Motor neuron (in vitro differentiated cells): ENCODE measurements around the gene COL6A5. TPM values are rescaled to one million over a fixed set of nuclear protein-coding genes. Genes with fewer than 3 reads are reported as not detected.
"Not testable (repeated sequence)": the region's sequence is repeated elsewhere in the genome, so short reads cannot be mapped to it uniquely, and the experiment has no call there.

ENCODE experiments used
- ATAC-seq, 8 experiments: fragments of 200-7000 bp; cut with Tn5 transposase; replicated peaks in 6 of 8; 2 replicates each; pipeline ENCODE4 v1.8.0; 2021; ENCODE audit warnings: mild to moderate bottlenecking in 8 of 8, moderate library complexity in 8 of 8
- H3K27ac ChIP-seq, 2 donors: fragments of 250-450 bp; sonication (Bioruptor Pico); 2 replicates each; pipeline ENCODE4 v1.9.0; 2021; ENCODE audit warnings: antibody characterized with exemption in 2 of 2, mild to moderate bottlenecking in 2 of 2, moderate library complexity in 1 of 2
- H3K4me1 ChIP-seq, 2 donors: fragments of 250-450 bp; sonication (Bioruptor Pico); replicated peaks in 1 of 2; 2 replicates each; pipeline ENCODE4 v1.6.1; 2021; ENCODE audit warnings: antibody characterized with exemption in 2 of 2, mild to moderate bottlenecking in 2 of 2, moderate library complexity in 1 of 2
- H3K4me3 ChIP-seq, 5 donors: fragments of 250-450 bp; sonication (Bioruptor Pico); 2 replicates each; pipeline ENCODE4 v1.9.0; 2021; ENCODE audit warnings: antibody characterized with exemption in 5 of 5, mild to moderate bottlenecking in 5 of 5, moderate library complexity in 4 of 5
- WGBS, 10 experiments: fragments of 450-650 bp; shearing (Covaris generic); methylation state at CpG; one replicate each; pipeline ENCODE4 v1.0.0; 2022; 5-methylcytosine and 5-hydroxymethylcytosine counted together
- in situ Hi-C, 9 experiments: fragments of 400-800 bp; cut with MboI; loops; one replicate each; pipeline ENCODE4 v1.15.0; 2021; ENCODE audit warnings: low sequenced_read_pairs in 9 of 9, low pct_unique_long_range_greater_than_20kb in 2 of 9; ENCODE audit not compliant: unreplicated experiment in 9 of 9
- total RNA-seq, 8 experiments: library from RNA; unstranded; fragments of 300-600 nt; gene quantifications; 2 replicates each; pipeline versions ENCODE4 v1.2.3 to v1.2.4, GENCODE V29; 2022

The COL6A5 gene
- total RNA-seq, 8 experiments from 2014 or later = 0.05 to 0.50 (median 0.09) TPM; not detected in 4

- ATAC-seq = no peak
- 56 to 100% (median 80%) methylated on average over 1 to 2 of the region's 2 CpGs; no CpG with 5 or more reads in 1 of the 10 experiments for WGBS, 10 experiments
- in situ Hi-C loops = no loop called here
- Histone ChIP-seq H3K4me3 (no peak overlapping the region), H3K4me1 (no peaks in the 10 kb centered on the region), H3K27ac (no peak overlapping the region)
Observed at GRCh38 chr3:130395331-130395730, 49.9 kb downstream of the COL6A5 start.

GRCh38 chr3:130395916-130396315 lies 50.4 kb downstream of the COL6A5 start:
- WGBS, 10 experiments = 14 to 68% (median 50%) methylated on average over 1 to 2 of the region's 2 CpGs; no CpG with 5 or more reads in 1 of the 10 experiments
- Histone ChIP-seq H3K27ac (no peak overlapping the region), H3K4me1 (no peaks in the 10 kb centered on the region), H3K4me3 (no peak overlapping the region)
- ATAC-seq = peak in 2 of 8 experiments; percentile 78 to 80
- in situ Hi-C loops = no loop called here

GRCh38 chr3:130404401-130404800 lies 58.9 kb downstream of the COL6A5 start:
- Histone ChIP-seq H3K4me3 (no peak overlapping the region), H3K27ac (no peak overlapping the region), H3K4me1 (no peaks in the 10 kb centered on the region)
- in situ Hi-C loops = no loop called here
- no peak for ATAC-seq

GRCh38 chr3:130405956-130406355 lies 60.5 kb downstream of the COL6A5 start:
- 40 to 93% (median 67%) methylated on average over 1 to 3 of the region's 3 CpGs; no CpG with 5 or more reads in 1 of the 10 experiments for WGBS, 10 experiments
- no peaks in the 10 kb centered on the region for H3K4me1 ChIP-seq
- in situ Hi-C loops = no loop called here
- H3K27ac ChIP-seq = no peak overlapping the region
- no peak overlapping the region for H3K4me3 ChIP-seq
- ATAC-seq = no peak

GRCh38 chr3:130408253-130408652 lies 62.8 kb downstream of the COL6A5 start:
- H3K27ac ChIP-seq, H3K4me1 ChIP-seq, H3K4me3 ChIP-seq, ATAC-seq, in situ Hi-C loops: not testable (repeated sequence)
- WGBS, 10 experiments = 20 to 80% (median 44%) methylated on average over 1 to 5 of the region's 10 CpGs; no CpG with 5 or more reads in 4 of the 10 experiments

- no peak for ATAC-seq
- no peak overlapping the region for H3K4me3 ChIP-seq
- in situ Hi-C loops = no loop called here
- no peaks in the 10 kb centered on the region for H3K4me1 ChIP-seq
- H3K27ac ChIP-seq = no peak overlapping the region
Observed at GRCh38 chr3:130411320-130411719, 65.8 kb downstream of the COL6A5 start.

GRCh38 chr3:130412991-130413560 lies 67.6 kb downstream of the COL6A5 start:
- WGBS, 10 experiments = 0% methylated on average over 1 of the region's 1 CpG; no CpG with 5 or more reads in 9 of the 10 experiments
- in situ Hi-C loops = no loop called here
- Histone ChIP-seq H3K4me3 (no peak overlapping the region), H3K4me1 (no peaks in the 10 kb centered on the region), H3K27ac (no peak overlapping the region)
- ATAC-seq = no peak

GRCh38 chr3:130414457-130414856 lies 69.0 kb downstream of the COL6A5 start:
- in situ Hi-C loops = no loop called here
- H3K4me1 ChIP-seq = no peaks in the 10 kb centered on the region
- ATAC-seq = no peak
- 0 to 100% (median 79%) methylated on average over 1 to 4 of the region's 4 CpGs; no CpG with 5 or more reads in 2 of the 10 experiments for WGBS, 10 experiments
- no peak overlapping the region for H3K27ac ChIP-seq
- H3K4me3 ChIP-seq = no peak overlapping the region

GRCh38 chr3:130420466-130420865 lies 75.0 kb downstream of the COL6A5 start:
- 13 to 93% (median 72%) methylated on average over 1 to 2 of the region's 2 CpGs for WGBS, 10 experiments

GRCh38 chr3:130423064-130423463 lies 77.6 kb downstream of the COL6A5 start:
- no peaks in the 10 kb centered on the region for H3K4me1 ChIP-seq
- WGBS, 10 experiments = 20 to 100% (median 79%) methylated on average over 1 to 4 of the region's 4 CpGs; no CpG with 5 or more reads in 2 of the 10 experiments
- in situ Hi-C loops = no loop called here
- no peak overlapping the region for H3K4me3 ChIP-seq
- ATAC-seq = no peak
- H3K27ac ChIP-seq = no peak overlapping the region

More at GRCh38 chr3:130420466-130420865, 75.0 kb downstream of the COL6A5 start:
- Histone ChIP-seq H3K4me1 (no peaks in the 10 kb centered on the region), H3K27ac (no peak overlapping the region), H3K4me3 (no peak overlapping the region)
- ATAC-seq = no peak
- in situ Hi-C loops = no loop called here

- Histone ChIP-seq H3K27ac (no peak overlapping the region), H3K4me1 (no peaks in the 10 kb centered on the region), H3K4me3 (no peak overlapping the region)
- in situ Hi-C loops = no loop called here
- WGBS, 10 experiments = 40 to 100% (median 89%) methylated on average over 1 to 5 of the region's 5 CpGs
- no peak for ATAC-seq
Observed at GRCh38 chr3:130424837-130425236, 79.4 kb downstream of the COL6A5 start.

GRCh38 chr3:130425484-130425883 lies 80.0 kb downstream of the COL6A5 start:
- in situ Hi-C loops = no loop called here
- ATAC-seq = no peak
- Histone ChIP-seq H3K4me3 (no peak overlapping the region), H3K27ac (no peak overlapping the region), H3K4me1 (no peaks in the 10 kb centered on the region)
- WGBS, 10 experiments = 8 to 100% (median 86%) methylated on average over 1 of the region's 1 CpG; no CpG with 5 or more reads in 1 of the 10 experiments

- 42 to 96% (median 79%) methylated on average over 1 to 5 of the region's 5 CpGs for WGBS, 10 experiments
- in situ Hi-C loops = no loop called here
Observed at GRCh38 chr3:130426206-130426605, 80.7 kb downstream of the COL6A5 start.

More at GRCh38 chr3:130426206-130426605, 80.7 kb downstream of the COL6A5 start:
- no peak for ATAC-seq
- H3K27ac ChIP-seq = no peak overlapping the region
- no peaks in the 10 kb centered on the region for H3K4me1 ChIP-seq
- H3K4me3 ChIP-seq = no peak overlapping the region
